ENCODE data around the gene PRSS50. TPM values are rescaled to one million over a fixed set of nuclear protein-coding genes. Genes with fewer than 3 reads are reported as not detected.

The PRSS50 gene
- total RNA-seq, 1 experiment from 2014 or later: not detected

DNA sequence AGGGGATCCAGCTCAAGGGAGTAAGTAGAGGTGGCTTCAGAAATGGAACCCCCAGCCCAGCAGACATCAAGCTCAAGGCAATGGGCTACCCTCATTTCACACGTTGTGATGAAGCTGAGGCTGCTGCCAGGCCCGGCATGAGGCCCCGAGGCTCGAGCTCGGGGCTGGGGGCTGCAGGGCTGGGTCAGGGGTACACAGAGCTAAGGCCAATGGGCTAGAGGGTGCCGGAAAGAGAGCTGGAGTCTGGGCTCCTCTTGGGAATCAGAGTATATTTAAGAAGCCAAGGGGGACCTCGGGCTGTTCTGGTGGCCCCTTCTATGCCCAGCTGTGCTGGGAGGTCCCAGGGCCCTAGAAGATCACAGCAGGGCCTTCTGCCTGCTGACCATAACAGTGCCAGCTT, 7.4 kb downstream of the PRSS50 start:
- intact Hi-C loops (cut with micrococcal nuclease): no loop called here
- POLR2A ChIA-PET: no interaction called here

More for the DNA sequence above, 7.4 kb downstream of the PRSS50 start:
- DNase-seq (ENCODE audit: low read depth, low spot score) (no peak), ATAC-seq (no peak)
- Histone ChIP-seq H2AFZ (ENCODE audit: low read depth, low read length, poor library complexity, severe bottlenecking) (no peak overlapping the region), H3K27ac (ENCODE audit: low read depth, low read length) (no peak overlapping the region), H4K20me1 (ENCODE audit: insufficient read depth) (no peaks in the 10 kb centered on the region), H3K9me3 (ENCODE audit: control insufficient read depth in 1 of 2, insufficient read depth in 1 of 2, low read depth in 1 of 2, low read length in 2 of 2) (no peaks in the 10 kb centered on the region), H3K4me1 (ENCODE audit: control insufficient read depth in 1 of 2, insufficient read depth in 2 of 2, low read length in 2 of 2) (peaks cover 7 to 15% of the 10 kb centered on the region in 2 experiments; a peak in 3 of 4 replicates), H3K4me2 (ENCODE audit: low read length) (no peak overlapping the region), H3K36me3 (ENCODE audit: control insufficient read depth in 1 of 2, insufficient read depth in 2 of 2, low read length in 2 of 2) (no peaks in the 10 kb centered on the region), H3K27me3 (ENCODE audit: insufficient read depth, low read length) (no peaks in the 10 kb centered on the region), H3K79me2 (ENCODE audit: insufficient read depth, low read length) (no peaks in the 10 kb centered on the region), H3K9ac (ENCODE audit: low read length) (no peak overlapping the region), H3K4me3 (replicated peaks in 1 of 2; ENCODE audit: low read depth in 1 of 2, low read length in 2 of 2) (no peak overlapping the region), H3K9me2 (ENCODE audit: insufficient read depth) (no peaks in the 10 kb centered on the region)
- TF ChIP-seq, protein P1, sequence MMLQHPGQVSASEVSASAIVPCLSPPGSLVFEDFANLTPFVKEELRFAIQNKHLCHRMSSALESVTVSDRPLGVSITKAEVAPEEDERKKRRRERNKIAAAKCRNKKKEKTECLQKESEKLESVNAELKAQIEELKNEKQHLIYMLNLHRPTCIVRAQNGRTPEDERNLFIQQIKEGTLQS (IDR thresholded peaks at IDR 0.05): no peak
- TF ChIP-seq, protein P2, sequence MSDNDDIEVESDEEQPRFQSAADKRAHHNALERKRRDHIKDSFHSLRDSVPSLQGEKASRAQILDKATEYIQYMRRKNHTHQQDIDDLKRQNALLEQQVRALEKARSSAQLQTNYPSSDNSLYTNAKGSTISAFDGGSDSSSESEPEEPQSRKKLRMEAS (IDR thresholded peaks at IDR 0.05): no peak
- no peak for TF ChIP-seq ZNF274 (IDR thresholded peaks at IDR 0.05; ENCODE audit: low read depth, low read length)
- no peak for TF ChIP-seq RAD21 (IDR thresholded peaks at IDR 0.05; ENCODE audit: low read depth)
- TF ChIP-seq POLR2A (IDR thresholded peaks at IDR 0.05; ENCODE audit: borderline replicate concordance, extremely low read depth, insufficient read depth, insufficient read length): no peak
- no peak for TF ChIP-seq POLR2AphosphoS5 (IDR thresholded peaks at IDR 0.05; ENCODE audit: low read depth, low read length)
- TF ChIP-seq CBX3 (IDR thresholded peaks at IDR 0.05; ENCODE audit: low read depth): no peak
- TF ChIP-seq EZH2 (IDR thresholded peaks at IDR 0.05): no peak
- no peak for TF ChIP-seq TCF7L2 (IDR thresholded peaks at IDR 0.05; ENCODE audit: borderline replicate concordance, extremely low read depth, insufficient read depth, insufficient read length)
- no peak for TF ChIP-seq ZFX (IDR thresholded peaks at IDR 0.05)
- TF ChIP-seq YY1 (IDR thresholded peaks at IDR 0.05; ENCODE audit: extremely low read depth, insufficient replicate concordance, low read depth, low read length): no peak
- no peak for TF ChIP-seq FOSL1 (IDR thresholded peaks at IDR 0.05; ENCODE audit: low read depth)
- TF ChIP-seq EGR1 (IDR thresholded peaks at IDR 0.05; ENCODE audit: low read depth): no peak
- TF ChIP-seq, protein P3, sequence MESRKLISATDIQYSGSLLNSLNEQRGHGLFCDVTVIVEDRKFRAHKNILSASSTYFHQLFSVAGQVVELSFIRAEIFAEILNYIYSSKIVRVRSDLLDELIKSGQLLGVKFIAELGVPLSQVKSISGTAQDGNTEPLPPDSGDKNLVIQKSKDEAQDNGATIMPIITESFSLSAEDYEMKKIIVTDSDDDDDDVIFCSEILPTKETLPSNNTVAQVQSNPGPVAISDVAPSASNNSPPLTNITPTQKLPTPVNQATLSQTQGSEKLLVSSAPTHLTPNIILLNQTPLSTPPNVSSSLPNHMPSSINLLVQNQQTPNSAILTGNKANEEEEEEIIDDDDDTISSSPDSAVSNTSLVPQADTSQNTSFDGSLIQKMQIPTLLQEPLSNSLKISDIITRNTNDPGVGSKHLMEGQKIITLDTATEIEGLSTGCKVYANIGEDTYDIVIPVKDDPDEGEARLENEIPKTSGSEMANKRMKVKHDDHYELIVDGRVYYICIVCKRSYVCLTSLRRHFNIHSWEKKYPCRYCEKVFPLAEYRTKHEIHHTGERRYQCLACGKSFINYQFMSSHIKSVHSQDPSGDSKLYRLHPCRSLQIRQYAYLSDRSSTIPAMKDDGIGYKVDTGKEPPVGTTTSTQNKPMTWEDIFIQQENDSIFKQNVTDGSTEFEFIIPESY (IDR thresholded peaks at IDR 0.05; ENCODE audit: extremely low read depth, insufficient replicate concordance, low read length): no peak
- RAD21 ChIA-PET (ENCODE audit: low non-redundant PET in 1 of 2, low total read pairs in 2 of 2, uncharacterized antibody in 2 of 2, unreplicated experiment in 2 of 2): interaction anchor here in 1 of 2 experiments (0.6 kb wide), 1 partner anchor 127 kb away, joined by 3 read pairs; no protein-coding TSS in a partner anchor
- CTCF ChIA-PET: no interaction called here
- BruUV-seq (replicated peaks): no TSS peak
